Measurements from ENCODE around the gene RBM5.

The RBM5 gene

GRCh38 chr3:50139308-50139707 lies 50.6 kb downstream of the RBM5 start:
- DNase-seq, result no peak

DNA sequence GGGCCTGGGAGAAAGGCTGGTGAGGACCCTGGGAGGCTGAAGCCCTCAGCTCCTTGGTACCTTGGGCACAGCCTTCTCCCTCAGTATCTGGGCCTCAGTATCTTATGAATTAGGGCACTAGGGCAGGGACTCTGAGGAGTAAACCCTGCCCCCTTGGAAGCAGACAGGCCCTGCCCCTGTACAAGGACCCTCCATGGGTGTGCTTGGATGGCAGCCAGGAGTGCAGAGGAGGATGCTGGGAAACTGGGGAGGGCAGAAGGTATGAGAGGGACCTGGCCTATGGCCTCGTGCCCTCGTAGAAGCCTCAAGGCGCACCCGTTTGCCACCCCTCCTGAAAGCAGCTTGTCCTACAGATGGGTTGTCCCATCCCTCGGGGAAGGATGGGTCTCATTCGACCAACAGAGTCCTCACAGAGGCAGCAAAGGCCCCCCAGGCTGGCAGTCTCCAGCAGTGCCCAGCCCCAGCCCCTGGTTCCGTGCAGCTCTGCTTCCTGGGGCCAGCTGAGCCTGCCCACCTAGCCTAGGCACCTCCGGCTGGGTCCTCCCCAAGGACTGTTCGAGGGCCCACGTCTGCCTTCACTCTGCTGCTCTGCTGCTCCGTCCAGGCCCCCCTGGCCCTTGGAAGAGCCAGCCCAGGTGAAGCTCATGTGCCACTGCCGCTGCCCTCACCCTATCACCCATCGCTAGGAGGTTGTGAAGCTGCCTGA lies 51.2 kb downstream of the RBM5 start:
- DNase-seq, result no peak

DNA sequence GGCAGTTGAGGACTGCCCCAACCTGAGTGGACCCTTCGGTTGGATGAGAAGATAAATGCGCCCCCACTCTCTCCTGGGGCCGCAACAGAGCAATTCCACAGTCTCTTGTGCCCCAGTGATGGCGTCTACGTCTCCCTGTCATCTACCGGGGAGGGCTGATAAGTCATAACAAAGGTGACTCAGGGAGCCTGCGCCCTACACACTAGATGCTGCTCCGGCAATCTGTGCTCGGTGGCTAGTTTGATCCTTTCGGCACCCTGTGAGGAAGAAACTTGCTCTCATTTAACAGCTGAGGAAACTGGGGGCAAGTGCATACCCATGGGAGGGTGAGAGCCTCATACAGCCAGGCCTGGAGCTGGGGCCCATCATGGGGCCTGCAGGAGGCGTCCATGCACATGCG lies 52.3 kb downstream of the RBM5 start:
- no peak for DNase-seq

DNA sequence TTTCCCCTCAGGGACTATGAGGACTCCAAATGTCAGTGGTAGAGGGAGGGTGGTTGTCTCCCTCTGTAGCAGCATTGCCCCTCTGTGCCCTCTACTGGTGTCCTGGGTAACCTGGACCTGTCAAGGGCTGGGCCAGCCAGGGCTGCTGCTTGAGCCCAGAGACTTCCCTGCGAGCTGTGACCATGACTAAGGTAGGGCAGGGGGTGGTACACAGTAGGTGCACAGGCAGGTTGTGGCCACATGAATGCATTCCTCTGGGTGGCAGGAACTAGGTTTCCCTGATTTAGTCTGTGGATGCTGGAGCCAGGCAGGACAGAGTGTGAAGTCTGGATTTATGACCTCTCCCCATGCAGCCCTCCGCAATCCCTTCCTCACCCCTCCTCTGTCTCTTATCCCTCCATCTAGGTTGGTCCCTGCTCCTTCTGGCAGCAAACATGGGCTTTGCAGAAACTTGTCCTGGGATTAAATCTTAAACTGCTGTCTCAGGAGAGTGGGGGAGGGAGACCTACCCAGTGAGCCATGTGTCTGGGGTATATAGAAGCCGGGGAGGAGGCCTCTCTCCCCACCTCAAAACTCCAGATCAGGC lies 57.7 kb downstream of the RBM5 start:
- no peak for DNase-seq

DNA sequence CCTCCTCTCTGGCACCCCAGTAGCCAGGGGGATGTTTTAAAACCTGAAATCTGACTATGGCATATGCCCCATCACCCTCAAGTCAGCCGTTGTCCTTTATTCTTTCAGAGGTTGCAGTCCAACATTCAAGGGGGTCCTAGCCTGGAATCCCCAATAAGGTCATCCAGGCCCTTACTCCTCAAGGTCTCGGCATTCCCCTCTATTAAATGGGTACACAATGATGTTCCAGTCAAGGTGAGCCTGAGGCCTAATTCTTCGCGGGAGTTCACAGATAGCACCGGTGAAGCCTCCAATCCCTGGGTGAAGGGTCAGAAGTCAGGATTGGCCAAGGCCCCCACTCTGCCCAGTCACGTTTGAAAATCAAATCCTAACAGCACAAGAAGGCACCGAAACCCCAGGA lies 58.3 kb downstream of the RBM5 start:
- DNase-seq, result no peak

GRCh38 chr3:50147447-50147846 lies 58.7 kb downstream of the RBM5 start:
- DNase-seq, result no peak

DNA sequence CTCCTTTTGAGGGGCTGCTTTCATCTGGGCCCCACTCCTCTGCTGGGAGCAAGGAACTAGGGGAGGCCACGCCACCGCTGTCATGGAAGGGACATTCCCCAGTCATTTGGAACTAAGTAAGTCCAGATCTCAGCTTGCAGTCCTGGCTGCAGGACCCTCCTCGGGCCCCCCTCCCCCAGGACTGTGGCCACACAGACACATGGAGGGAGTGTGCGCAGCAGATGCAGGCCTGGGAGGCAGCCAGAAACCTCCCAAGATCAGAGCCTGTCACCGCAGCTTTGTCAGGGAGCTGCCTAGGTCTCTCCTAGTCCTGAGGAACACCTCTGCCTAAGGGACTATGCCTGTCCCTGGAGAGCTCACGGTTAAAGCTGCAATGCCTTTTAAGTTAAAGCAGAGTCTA lies 59.1 kb downstream of the RBM5 start:
- no peak for DNase-seq

- no peak for DNase-seq
Measured at GRCh38 chr3:50150404-50150750, 61.7 kb downstream of the RBM5 start.

- DNase-seq, result no peak
Measured at GRCh38 chr3:50150863-50151686, 62.4 kb downstream of the RBM5 start.

DNA sequence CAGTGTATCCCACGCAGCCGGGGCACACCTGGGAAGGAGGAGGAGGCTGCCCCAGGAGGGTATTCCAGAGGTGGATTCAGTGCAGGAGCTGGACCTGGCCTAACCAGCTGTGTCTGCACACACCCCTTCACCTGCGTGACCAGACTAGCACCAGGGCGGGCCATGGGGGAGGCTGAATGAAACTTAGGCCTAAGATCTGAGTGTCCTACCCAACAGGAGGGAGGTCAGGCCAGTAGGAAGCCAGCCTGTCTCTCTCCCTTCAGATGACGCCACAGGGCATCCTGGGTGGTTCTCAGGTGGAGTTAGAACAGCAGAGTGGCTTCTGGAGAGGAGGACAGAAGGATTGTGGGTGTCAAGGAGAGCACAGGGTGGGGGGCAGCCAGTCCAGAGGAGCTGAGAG lies 63.0 kb downstream of the RBM5 start:
- DNase-seq, result no peak

GRCh38 chr3:50153782-50154475 lies 65.2 kb downstream of the RBM5 start:
- no peak for DNase-seq

- DNase-seq, result no peak
Measured at GRCh38 chr3:50154476-50154839, 65.7 kb downstream of the RBM5 start.

GRCh38 chr3:50154840-50155490 lies 66.2 kb downstream of the RBM5 start, which contains the start of gene SEMA3F:
Gene SEMA3F (plus strand): TSS chr3:50155324. CDS start chr3:50159623, 4,299 bp downstream.
- DNase-seq, result peak; percentile 77

DNA sequence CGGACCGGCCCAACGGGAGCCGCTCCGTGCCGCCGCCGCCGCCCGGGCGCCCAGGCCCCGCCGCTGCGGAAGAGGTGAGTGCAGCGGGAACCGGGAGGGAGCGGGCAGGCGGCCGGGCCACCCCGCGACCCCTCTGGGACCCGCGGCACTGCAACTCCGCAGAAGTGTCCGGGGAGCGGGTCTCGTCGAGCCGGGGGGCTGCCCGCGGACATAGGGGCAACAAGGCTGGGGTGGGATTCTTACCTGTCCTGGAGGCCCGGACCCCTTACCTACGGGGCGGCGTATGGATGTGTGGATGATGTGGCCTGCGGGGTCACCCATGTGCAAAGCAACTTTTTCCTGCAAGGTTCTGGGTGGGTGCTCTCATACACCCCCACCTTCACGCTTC lies 66.8 kb downstream of the RBM5 start:
- no peak for DNase-seq

GRCh38 chr3:50155891-50156290 lies 67.2 kb downstream of the RBM5 start:
- DNase-seq, result no peak

DNA sequence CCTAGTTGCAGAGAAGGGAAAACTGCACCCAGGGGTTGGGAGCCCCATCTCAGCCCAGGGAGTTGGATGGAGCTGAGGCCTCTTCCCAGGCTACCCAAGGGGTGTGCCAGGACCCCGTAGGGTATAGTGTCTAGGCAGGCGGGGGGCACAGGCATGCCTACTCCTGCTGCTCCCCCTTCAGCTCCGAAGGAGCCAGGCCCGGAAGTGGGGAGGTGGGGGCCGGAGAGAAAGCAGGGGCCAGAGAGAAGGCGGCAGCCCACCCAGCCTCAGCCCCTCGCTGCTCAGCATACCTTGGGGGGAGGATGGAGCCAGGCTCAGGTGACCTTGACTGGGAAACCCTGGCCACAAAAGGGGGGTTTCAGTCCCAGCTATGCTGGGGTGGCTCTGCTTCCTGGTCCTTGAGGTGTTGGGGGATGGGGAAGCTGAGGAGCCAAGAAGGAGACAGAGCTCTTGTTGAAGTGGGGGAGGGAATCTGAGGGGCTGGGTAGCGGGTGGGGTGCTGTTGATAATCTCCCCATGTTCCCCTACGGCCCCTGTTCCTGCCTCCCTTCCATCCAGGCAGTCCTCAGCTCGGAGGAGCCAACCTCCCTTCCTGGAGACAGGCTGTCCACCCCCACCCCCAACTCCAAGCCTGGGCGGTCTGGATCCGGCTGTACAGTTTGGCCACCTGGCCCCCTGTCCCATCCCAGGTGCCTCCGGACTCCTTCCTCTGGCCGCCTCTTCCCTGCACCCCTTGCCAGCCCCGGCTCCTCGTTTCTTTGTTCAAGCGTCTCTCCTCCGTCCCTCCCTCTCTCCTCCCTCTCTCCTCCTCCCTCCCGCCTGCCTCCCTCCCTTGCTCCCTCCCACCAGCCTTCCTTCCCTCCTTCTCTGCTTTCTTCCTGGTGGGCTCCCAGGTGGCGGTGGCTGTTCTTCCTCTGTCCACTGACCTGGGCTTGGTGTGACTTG lies 68.1 kb downstream of the RBM5 start:
- DNase-seq, result no peak

DNA sequence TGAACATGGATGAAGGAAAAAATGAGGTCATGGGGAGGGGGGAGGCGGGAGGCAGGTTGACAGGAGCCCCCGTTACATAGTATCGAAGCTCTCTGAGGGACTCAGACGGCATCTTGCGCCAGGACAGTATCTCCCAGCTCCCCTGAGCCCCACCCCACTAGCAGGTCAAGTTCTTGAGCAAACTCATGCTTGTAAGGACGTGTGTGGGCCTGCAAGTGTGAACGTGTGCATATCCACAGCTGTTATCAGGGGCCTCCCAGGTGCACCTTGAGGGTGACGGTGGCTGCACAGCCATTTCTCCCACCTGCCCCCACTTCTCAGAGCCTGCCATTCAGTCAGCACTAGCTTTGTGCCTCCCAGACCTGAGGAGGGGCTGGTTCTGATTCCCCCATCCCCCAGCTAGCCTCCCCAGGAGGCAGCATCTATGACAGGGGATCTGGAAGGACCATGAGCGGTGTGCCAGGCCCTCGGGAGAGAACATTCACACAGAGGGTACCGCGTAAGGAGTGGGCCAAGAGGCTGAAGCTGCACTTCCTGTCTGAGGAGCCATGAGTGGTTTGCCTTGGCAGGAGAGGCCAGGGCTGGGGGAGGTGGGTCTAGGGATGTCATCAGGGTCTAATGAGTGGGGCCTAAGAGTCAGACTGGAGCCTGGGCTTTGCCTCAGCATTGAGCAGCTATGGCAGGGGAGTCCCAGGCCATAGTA lies 69.3 kb downstream of the RBM5 start:
- DNase-seq, result no peak

DNA sequence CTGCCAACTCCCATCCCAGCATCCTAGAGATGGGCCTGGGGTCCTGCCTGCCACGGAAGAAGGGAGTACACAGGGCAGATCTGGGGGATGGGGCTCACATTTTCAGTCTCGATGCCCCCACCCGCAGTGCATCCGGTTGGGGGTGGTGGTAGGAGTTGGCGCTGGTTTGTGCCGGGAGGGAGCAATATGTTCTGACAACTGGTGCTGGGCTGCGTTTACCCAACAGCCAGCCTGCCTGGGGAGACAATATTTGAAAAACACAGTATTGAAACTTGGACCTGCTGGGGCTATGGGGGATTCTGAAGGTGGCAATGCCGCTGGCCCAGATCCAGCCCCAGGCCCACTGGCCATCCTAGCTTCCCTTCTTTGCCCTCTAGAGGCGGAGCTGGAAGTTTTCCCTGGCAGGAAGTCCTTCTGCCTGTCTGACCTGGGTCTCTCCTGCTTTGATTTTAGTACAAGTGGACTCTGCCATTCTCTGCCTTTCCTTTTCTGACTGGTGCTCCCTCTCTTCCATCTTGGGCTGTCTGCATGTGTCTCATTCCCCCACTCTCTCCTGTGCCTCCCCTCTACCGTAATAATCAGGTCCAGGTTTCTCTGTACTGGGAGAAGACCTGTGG lies 69.9 kb downstream of the RBM5 start:
- no peak for DNase-seq

GRCh38 chr3:50160561-50160983 lies 71.9 kb downstream of the RBM5 start:
- no peak for DNase-seq

- no peak for DNase-seq
Measured at GRCh38 chr3:50161320-50161719, 72.6 kb downstream of the RBM5 start.

Data from inflammatory macrophage treated with lipopolysaccharide for 4 hours (primary cell).